ENCODE measurements around the gene CD2.

The CD2 gene

DNA sequence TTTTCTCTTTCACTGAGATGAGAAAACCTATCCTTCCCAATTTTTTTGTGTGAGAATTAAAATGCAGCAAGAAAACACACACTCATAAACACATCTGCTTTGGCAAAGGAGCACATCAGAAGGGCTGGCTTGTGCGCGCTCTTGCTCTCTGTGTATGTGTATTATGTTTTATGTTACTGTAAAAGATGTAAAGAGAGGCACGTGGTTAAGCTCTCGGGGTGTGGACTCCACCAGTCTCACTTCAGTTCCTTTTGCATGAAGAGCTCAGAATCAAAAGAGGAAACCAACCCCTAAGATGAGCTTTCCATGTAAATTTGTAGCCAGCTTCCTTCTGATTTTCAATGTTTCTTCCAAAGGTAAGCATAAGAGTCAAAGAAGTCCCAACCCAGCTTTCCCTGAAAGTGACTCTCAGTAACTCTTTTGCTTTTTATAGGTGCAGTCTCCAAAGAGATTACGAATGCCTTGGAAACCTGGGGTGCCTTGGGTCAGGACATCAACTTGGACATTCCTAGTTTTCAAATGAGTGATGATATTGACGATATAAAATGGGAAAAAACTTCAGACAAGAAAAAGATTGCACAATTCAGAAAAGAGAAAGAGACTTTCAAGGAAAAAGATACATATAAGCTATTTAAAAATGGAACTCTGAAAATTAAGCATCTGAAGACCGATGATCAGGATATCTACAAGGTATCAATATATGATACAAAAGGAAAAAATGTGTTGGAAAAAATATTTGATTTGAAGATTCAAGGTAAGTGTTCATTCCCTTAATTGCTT lies at the start of gene CD2:
TSS of gene CD2 (plus strand) at position 233 of the 780 bp plus-strand sequence. CDS start at position 296, 63 bp downstream.
- DNase-seq (ENCODE audit: low spot score), result no peak

DNA sequence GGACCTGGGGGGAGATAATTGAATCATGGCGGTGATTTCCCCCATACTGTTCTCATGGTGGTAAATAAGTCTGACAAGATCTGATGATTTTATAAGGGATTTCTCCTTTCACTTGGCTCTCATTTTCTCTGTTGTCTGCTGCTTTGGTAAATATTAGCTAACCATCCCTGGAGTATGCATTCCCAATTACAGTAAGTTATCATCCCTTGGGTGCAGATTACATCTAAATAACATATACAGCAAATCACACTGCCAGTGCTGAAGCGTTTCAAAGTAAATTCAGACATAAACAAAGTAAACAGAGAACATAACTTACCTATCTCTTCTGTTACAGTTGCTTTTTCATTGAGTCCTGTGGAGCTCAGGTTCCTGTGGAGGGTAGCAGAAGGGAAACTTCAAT lies 48.1 kb upstream of the CD2 start:
- DNase-seq (ENCODE audit: low spot score), result no peak

- no peak for DNase-seq (ENCODE audit: low spot score)
Observed at GRCh38 chr1:116706841-116707240, 47.4 kb upstream of the CD2 start.

GRCh38 chr1:116708255-116708900 lies 45.9 kb upstream of the CD2 start:
- no peak for DNase-seq (ENCODE audit: low spot score)

- no peak for DNase-seq (ENCODE audit: low spot score)
Observed at GRCh38 chr1:116709666-116710167, 44.5 kb upstream of the CD2 start.

DNA sequence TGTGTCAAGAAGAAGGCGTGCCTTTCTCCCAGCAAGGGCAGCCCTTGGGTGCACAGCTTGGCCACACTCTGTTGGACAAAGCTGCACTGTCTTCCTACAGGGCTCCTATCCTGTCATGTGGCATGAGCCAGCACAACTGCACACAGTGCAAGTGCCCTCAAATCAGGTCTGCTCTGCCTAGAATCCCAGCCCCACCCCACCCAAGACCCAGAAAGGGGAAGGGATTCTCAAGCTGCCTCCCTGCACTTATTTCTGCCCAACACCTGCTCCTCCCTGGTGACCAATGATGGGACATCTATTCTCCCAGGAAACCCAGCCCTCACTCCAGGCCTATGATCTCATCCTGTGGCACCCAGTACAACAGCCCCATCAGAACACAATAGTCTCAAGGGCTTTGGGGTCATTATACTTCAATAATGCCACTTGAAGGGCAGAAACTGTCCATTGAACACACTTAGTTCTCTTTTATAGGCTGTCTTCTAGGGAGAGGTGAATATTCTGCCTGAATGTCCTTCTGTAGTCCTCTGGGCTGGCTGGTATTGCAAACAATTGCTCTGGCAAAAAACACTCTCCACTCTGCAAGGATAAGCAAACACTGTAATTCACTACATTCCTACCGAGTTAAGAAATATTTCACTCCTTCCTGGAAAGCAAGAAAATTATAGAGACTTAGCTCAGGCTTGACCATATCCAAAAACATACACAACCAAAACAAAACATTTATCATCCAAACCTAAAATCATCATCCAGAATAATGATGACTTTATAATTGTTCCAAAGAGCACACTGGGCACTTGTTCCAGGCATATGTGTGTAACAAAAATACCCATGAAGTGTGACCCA lies 43.6 kb upstream of the CD2 start:
- no peak for DNase-seq (ENCODE audit: low spot score)

GRCh38 chr1:116711263-116711840 lies 42.9 kb upstream of the CD2 start:
- DNase-seq (ENCODE audit: low spot score), result no peak

DNA sequence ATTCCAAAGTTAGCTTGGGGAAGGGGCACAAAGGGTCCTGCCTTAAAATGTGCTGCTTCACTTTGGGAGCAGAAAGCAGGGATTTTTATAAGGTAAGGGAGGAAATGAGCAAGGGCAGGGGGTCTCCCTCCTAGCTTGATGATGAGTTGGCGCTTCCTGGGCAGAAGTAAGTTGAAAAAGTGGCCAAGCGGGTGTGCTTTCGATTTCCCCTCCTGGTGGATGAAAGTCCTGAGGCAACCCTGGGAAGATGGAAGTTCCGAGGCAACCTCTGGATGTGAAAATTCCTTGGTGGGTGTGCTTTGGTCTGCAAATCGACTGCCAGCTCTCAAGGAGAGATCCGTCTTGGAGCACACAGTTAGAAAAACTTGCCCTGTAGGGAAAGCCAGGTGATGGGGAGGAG lies 41.7 kb upstream of the CD2 start:
- no peak for DNase-seq (ENCODE audit: low spot score)

DNA sequence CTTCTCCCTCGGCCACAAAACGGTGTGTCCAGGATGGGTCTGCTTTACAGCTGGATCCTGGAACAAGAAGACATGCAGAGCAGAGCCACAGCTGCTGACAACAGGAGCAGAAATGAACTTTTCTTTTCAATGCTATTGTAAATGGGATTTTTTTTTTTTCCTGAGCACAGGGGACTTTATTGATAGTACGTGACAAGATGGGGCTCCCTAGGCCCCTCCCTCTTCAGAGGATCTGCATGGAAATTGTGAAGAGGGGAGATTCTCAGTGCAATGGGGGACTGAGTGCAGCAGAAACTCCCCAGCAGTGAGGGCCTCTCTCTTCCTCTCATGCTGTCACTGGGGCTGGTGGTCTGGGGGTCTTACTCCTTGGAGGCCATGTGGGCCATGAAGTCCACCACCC lies 40.8 kb upstream of the CD2 start:
- DNase-seq (ENCODE audit: low spot score), result no peak

GRCh38 chr1:116716391-116716790 lies 37.8 kb upstream of the CD2 start:
- DNase-seq (ENCODE audit: low spot score), result no peak

DNA sequence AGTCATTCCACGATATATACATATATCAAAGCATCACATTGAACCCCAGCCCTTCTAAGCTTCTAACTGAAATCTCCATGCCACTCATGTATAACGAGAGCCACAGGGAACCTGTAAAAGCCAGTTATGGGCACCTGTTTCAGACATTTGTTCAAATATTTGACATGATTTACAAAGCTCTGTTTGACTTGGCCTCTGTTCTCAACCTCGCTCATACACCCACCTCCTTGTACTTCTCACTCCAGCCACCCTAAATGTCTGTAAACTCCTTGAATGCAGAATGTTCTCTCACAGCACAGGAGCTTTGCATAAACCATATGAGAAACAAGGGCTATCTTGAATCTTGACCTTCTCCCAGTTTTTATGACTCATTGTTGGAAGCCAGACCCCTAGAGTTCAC lies 36.9 kb upstream of the CD2 start:
- no peak for DNase-seq (ENCODE audit: low spot score)

GRCh38 chr1:116720364-116721038 lies 33.7 kb upstream of the CD2 start:
- no peak for DNase-seq (ENCODE audit: low spot score)

DNA sequence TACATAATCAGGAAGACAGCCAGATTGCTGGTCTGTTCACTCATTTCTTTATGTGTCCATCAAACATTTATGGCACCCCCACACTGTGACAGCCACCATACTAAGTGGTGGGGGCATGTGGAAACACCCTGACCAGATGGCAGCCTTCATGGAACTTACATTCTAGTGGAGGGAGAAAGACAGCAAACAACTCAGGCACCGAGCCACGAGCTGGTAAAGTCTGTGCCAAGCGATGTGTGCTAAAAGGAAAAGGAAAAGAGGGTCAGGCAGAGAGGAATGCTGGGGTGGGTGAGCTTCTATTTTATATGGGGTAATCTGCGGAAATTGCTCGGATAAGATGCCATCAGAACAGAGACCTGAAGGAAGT lies 33.2 kb upstream of the CD2 start:
- DNase-seq (ENCODE audit: low spot score), result no peak

DNA sequence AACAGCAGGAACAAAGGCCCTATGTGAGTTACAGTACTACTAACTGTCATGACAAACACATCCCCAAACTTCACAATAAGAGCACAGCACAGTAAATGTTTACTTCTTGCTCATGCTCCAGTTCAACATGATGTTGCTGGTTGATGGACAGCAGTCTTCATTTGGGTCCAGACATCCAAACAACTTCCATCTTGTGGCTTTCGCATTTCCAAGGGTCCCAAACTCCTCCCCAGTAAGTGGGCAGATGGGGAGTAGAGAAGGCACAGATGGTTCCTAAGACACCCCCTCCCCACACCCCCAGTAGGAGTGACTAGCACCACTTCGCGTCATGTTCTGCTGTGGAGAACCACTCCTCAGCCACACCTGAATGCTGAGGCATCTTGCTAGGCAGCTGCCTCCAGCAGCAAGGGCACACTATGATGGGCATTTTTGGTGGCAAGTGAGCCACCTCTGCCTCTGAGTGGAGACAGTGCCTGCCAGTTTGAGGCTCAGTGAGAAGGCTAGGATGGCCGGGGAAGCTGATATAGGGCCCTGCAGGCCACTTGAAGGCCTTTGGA lies 32.7 kb upstream of the CD2 start:
- DNase-seq (ENCODE audit: low spot score), result no peak

DNA sequence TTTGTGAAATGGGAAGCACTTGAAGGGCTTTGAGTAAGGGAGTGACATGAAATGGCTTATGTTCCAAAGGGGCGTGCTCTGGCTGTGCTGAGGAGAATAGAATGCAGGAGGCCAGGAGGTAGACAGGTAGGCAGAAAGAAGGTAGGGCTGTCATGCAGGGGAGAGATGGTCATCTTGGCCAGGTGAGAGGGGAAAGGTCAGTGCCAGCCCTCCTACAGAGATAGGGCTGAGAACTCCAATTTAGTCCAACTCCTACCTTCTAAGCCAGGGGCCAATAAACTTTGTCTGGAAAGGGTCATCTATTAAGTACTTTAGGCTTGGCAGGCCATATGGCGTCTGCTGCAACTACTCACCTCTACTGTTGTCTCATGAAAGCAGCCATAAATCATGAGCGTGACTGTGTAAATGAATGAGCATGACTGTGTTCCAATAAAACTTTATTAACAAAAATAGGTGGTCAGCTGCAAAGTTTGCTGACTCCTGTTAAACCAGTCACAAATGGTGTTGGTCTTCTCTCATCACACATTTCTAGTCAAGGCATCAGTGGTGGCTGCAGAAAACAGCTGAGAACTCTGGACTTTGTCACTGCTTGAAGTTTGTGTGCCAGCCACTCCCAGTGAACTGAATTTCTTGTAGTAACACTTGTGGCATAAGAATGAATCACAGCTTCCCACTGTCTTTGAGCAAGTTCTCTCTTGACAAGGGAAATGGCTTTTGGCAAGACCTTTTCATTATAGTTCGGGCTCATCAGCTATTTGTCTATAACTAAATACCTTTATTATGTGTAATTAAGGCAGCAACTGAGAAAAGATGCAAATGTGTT lies 32.0 kb upstream of the CD2 start:
- DNase-seq (ENCODE audit: low spot score), result no peak

- peak; percentile 56 for DNase-seq (ENCODE audit: low spot score)
Observed at GRCh38 chr1:116724765-116725375, 29.4 kb upstream of the CD2 start.

GRCh38 chr1:116725798-116726197 lies 28.4 kb upstream of the CD2 start:
- no peak for DNase-seq (ENCODE audit: low spot score)

- no peak for DNase-seq (ENCODE audit: low spot score)
Observed at GRCh38 chr1:116726872-116727820, 27.1 kb upstream of the CD2 start.

DNA sequence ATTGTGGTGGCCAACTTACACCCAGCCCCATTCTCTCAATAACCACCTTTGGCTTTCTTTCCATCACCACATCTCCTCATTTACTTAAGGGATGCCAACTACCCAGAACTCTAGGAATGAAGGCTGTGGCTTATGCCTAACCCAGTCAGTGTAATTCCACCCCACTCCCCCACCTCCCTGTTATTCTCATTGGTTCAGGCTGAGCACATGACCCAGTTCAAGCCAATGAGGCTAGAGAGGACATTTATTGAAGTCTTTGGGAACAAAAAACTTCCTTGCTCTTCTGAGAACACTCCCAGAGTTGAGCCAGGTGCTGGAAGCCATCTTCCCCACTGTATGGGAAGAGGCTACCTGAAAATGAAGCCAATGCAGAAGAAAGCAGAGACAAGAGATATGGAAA lies 22.8 kb upstream of the CD2 start:
- no peak for DNase-seq (ENCODE audit: low spot score)

Measured in kidney capillary endothelial cell (primary cell).